GM18526 (cell line): ENCODE data around the gene ATAD2B.

Experiments
- POLR2A ChIP-seq: IDR thresholded peaks from 3 replicates; pipeline ENCODE4 v1.6.1; 2011; ENCODE audit not compliant: insufficient read length; ENCODE audit errors: extremely low read depth

ATAD2B gene

DNA sequence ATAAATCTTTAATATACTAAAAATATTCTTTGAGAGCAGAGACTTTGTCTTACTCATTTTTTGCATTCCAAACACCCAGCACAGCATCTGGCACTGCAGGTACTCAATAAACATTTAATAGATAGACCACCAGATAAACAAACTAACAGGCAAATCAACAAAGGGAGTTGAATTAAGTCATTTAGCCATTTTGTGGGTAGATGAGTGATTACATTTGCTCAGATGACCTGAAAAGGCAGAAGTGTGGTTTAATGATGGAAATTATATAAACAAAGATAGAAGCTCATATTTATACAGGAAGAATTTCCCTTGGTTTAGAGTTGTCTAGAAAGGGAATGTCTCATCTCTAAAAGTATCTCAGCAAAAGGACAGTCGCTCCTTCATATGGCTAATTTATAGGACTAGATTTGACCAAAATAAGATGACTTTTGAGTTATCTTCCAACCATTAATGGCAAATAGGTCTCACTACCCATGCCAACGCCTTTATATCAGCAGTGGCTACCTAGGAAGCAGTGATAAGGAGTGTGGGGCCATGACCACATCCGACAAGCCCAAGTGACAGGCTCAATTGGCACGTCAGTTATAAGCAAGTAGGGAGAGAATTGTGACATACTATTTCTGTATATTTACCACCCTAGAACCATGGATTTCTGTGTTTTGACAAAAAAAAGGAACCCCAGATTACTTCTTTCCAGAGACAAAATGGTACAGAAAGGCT is 173.5 kb downstream of the ATAD2B start:
- no peak for TF ChIP-seq POLR2A

DNA sequence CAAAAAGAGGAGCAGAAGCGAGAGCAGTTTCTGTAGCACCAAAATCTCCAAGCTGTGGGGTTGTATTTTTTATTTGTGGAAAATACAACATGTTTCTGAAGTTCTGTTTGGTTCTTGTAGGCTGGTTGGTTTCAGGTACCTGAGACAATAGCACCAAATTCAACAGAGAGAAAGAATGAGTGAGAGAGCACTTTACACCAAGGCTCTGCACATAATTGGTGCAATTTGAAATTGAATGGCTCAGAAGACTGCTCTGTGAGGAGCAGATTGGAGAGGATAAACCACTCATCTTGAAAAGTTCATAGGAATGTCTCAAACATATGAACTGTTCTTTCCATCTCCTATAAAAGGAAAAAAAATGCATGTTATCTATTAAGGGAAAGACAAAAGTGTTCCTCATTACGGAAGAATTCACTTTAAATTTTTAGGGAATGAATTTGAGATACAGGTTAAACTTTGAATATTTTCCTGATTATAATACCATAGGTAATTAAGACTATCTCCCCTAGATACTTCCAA is 175.1 kb downstream of the ATAD2B start:
- no peak for TF ChIP-seq POLR2A

DNA sequence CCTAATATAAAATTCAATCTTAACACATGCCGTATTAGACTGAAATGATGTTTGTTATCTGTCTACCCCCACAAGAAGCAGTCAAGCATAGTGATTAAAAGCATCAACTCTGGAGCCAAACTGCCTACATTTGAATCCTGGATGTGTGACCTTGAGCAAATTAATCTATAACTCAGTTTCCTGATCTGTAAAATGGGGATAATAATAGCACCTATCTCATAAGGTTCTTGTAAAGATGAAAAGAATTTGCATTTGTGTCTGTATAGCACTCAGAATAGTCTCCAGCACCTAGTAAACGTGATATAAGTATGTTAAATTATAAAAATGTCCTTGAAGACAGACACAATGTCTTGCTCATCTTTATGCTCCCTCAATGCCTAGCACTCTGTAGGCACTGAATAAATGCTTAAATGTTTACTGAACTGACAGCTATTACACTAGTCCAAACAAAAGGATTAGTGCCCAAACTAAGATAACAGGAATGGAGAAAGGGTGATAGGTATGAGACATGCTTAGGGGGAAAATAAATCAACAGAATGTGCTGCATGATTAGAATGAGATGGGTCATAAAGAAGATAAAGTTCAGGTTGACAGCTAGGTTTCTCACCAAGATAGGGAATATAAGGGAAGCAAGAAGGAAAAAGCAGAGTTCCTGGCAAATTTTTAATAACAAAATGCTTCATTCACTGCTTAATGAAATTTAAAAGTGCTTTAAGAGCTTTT is 180.6 kb downstream of the ATAD2B start:
- no peak for TF ChIP-seq POLR2A

DNA sequence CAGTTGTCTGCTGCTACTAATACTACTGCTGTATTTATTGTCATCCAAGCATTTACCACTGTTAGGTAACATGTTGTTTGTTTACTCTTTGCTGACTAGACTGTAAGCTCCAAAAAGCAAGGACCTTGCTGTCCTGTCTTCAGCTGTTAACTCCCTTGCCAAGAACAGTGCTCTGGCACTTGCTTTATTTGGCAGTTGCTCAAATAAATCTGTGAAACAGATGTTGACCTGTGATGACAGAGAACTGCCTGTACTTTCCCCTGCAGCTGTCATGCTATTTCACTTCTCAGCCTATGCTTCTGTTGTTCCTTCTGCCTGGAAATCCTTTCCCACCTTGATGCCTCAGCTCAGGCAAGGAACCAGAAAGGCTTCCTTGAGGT is 181.2 kb downstream of the ATAD2B start:
- TF ChIP-seq POLR2A = no peak

DNA sequence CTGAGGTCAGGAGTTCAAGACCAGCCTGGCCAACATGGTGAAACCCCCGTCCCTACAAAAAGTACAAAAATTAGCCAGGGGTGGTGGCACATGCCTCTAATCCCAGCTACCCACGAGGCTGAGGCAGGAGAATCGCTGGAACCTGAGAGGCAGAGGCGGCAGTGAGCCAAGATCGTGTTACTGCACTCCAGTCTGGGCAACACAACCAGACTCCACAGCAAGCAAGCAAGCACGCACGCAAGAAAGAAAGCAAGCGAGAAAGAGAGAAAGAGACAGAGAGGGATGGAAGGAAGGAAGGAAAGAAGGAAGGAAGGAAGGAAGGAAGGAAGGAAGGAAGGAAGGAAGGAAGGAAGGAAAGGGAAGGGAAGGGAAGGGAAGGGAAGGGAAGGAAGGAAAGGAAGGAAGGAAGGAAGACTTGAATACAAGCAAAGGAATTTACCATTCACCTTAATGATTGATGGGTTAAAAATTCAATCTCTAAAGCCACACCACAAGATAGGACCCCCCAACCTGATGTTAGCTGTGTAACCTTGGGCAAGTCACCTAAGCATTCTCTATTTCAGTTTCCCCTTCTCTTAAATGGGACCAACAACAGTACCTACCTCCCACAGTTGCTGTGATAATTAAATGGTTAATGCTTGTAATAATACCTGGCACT is 181.7 kb downstream of the ATAD2B start:
- TF ChIP-seq POLR2A = no peak

DNA sequence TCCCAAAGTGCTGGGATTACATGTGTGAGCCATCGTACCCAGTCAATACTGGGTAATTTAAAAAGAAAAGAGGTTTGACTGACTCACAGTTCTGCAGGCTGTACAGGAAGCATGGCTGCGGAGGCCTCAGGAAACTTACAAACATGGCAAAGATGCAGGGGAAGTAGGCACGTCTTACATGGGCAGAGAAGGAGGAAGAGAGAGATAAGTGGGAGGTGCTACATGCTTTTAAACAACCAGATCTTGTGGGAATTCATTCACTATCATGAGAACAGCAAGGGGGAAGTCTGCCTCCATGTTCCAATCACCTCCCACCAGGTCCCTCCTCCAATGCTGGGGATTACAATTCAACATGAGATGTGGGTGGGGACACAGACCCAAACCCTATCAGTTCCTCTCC is 192.5 kb downstream of the ATAD2B start:
- TF ChIP-seq POLR2A = no peak

DNA sequence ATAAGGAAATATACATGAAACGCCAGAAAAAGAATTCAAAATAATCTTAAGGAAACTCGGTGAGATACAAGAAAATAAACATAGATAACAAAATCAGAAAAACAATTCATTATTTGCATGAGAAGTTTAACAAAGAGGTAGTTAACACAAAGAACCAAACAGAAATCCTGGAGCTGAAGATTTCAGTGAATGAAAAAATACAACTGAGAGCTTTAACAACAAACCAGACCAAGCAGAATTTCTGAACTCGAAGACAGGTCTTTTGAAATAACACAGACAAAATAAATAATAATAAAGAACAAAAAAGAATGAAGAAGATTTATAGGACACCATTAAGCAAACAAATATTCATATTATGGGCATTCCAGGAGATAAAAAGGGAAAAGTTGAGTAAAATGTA is 204.7 kb downstream of the ATAD2B start:
- TF ChIP-seq POLR2A = no peak

DNA sequence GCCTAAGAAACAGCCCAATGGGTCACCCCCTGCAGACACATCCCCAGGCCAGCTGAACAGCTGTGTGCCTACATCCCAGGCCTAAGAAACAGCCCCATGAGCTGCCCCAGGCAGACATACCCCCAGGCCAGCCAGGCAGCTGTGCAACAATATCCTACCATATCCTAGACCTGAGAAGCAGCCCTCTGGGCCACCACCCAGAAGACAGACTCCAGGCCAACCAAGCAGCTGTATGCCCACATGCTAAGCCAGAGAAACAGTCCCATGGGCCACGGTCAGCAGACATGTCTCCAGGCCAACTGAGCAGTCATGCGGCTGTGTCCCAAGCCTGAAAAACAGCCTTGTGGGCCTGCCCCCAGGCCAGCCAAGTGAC is 205.5 kb downstream of the ATAD2B start:
- TF ChIP-seq POLR2A = no peak

DNA sequence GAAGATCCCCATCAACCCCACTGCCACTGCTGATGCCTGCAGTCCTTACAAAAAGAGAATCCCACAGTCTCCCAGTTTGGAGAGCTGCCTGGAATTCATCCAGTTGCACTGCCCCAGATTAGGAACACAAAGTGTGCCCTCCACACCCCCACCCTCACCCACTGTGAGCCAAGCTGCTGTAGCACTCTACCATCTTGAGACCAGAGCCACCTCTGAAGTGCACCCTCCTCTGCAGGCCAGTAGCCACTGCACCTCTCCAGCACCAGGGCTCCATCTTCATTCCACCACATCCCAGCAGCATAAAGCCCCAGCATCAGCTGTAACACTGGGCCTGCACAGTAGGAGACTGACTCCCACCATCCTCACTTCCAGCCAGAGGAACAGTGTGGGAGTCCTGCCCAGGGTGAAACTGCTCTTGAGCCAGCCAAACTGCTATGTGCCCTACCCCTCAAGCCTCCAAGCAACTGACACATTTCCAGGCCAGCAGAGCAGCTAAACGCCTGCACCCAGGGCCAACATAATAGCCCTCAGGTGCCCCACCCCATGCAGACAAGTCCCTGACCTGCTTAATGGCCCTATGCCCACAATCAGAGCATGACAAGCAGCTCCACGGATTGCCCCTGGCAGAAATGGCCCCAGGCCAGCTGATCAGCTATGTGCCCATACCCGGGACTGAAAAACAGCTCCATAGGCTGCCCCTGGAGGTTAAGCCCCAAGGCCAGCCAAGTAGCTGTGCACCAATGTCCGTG is 206.0 kb downstream of the ATAD2B start:
- no peak for TF ChIP-seq POLR2A

DNA sequence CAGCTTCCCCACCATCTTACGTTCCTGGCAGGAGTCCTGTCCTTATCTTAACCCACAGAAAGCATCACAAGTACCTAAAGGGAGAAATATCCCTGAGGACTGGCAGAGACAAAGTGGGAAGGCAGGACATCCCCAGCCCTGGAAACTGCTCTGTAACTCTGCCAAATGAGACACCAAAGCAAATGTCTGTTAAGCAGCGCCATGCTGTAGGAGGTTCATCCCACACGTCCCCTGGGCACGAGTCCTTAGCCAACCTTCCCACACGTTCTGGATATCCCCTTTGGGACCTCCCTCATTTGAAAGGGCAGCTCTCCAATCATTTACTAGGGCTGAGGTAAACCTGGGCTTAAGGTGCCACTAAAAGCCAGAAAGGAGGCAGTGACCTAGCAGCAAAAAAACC is 207.2 kb downstream of the ATAD2B start:
- TF ChIP-seq POLR2A = no peak

DNA sequence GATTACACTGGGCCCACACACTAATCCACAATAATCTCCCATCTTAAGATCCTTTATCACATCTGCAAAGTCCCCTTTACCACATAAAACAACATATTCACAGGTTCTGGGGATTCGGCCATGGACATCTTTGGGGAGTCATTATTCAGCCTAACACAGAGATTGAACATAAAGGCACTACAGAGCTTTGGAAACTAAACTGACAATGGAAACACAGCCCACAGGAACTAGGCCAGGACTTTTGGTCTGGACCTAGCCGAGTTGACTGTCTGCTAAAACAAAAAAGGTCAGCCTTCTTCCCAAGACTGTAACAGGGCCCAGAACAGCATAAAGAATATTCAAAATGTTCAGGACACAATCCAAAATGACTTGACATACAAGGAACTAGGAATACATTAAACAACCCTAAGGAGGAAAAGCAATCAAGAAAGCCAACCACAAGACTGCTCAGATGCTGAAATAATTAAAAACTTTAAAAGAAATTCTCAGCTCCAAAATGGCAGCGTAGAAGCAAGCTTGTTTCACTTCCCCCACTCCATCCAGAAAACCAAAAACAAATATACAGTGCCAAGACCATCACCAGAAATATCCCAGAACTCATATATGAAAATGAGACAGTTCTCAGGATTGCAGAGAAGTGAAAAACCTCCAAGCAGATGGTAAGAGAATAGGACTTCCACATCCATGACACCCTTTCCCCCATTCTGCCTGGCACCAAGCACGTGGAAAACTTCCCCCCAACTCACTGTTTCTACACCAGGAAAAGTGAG is 207.8 kb downstream of the ATAD2B start:
- TF ChIP-seq POLR2A = no peak

DNA sequence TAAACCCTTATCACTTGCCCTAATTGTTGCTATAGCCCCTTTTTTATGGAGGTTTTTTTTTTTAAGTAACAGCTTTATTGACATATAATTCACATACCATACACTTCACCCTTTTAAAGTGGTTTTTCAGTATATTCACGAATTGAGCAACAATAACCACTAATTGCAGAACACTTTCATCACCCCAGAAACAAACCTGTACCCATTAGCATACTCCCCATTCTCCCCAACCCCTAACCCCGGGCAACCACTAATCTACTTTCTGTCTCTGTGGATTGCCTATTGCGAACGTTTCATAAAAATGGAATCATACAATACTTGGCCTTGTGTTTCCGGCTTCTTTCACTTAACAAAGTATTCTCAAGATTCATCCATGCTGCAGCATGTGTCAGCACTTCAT is 213.6 kb downstream of the ATAD2B start:
- TF ChIP-seq POLR2A = no peak

DNA sequence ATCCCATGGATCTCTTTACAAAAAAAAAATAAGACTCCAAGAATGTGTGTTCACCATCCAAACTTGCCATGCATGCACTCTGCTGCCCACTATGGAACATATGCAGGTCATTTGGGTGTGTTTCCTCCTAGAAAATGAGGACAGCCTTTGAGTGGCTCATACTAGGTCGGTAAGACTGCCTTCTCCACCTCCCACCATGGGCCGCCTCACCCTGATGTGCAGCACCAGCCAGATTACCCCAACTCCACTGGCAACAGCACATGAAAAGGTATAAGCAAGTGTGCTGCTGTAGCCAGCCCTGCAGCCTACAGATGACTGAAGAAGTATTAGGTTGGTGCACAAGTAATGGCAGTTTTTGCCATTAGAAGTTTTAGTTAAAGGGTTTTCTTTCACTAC is 214.2 kb downstream of the ATAD2B start:
- TF ChIP-seq POLR2A = no peak

DNA sequence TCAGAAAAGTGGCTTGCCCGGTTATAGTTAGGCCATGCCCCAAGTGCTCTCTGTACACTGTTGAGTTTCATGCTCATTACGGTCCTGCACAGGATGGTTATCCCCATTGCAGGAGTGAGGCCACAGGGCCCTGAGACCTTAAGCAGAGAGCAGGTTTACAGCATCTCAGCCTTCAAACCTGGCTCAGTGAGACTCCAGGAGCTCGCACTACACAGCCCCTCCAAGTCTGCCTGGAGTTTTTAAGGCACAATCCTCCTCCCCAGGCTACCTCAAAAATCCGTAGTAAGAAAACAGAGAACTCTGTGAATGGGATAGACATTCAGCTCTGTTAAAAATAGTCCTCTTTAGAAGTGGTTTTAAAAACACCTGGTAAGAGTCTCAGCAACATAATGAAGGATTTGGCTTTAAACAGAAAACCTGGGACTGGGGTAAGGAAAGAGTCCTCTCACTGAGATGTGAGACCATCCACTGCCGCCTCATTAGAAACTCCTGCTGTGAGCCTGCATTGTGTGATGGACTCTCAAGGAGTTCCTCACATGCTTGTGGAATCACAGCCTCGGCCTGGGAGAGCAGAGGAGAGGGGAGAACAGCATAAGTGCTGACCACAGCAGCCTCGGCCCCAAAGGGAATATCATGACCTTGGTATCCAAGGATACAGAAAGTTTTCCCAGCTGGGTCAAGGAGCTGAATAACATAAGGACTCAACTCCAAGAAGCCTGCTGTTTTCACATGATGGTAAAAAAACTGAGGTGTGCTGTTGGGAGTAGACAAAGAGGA is 214.8 kb downstream of the ATAD2B start:
- no peak for TF ChIP-seq POLR2A
